GM12801 (cell line): ENCODE data around the gene KRCC1.

Experiments used
- TF ChIP-seq, protein P1 (sequence below): IDR thresholded peaks from one replicate; pipeline ENCODE4 v1.5.1; 2011; ENCODE audit warnings: control low read depth; ENCODE audit not compliant: insufficient read length; ENCODE audit errors: extremely low read depth

Gene KRCC1

DNA sequence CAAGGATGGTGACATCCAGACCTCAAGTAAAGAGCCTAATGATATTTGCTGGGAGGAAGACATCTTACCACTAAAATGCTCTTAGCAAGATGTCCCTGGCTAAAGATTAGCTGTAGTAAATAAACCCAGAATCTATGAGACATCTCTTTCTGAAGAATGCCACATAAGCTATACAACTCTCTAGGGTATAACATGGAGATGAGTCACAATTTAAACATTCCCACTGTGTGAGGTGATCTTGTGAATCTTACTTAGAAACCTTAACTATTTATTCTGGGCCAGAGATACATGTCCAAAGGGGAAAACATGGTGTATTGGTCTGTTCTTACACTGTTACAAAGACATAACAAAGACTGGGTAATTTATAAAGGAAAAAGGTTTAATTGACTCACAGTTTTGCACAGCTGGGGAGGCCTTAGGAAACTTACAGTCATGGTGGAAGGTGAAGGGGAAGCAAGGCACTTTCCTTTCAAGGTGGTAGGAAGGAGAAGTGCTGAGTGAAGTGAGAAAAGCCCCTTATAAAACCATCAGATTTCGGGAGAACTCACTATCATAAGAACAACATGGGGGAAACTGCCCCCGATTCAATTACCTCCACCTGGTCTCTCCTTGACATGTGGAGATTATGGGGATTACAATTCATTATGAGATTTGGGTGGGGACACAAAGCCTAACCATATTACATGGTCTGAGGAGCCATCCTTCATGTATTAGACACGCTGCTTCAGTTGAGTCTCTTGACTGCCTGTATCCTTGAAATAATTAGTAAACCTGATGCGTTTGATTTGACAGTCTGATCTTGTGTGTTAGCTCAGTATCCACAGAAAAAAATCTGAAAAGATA is 17.1 kb downstream of the KRCC1 start:
- TF ChIP-seq, protein P1, sequence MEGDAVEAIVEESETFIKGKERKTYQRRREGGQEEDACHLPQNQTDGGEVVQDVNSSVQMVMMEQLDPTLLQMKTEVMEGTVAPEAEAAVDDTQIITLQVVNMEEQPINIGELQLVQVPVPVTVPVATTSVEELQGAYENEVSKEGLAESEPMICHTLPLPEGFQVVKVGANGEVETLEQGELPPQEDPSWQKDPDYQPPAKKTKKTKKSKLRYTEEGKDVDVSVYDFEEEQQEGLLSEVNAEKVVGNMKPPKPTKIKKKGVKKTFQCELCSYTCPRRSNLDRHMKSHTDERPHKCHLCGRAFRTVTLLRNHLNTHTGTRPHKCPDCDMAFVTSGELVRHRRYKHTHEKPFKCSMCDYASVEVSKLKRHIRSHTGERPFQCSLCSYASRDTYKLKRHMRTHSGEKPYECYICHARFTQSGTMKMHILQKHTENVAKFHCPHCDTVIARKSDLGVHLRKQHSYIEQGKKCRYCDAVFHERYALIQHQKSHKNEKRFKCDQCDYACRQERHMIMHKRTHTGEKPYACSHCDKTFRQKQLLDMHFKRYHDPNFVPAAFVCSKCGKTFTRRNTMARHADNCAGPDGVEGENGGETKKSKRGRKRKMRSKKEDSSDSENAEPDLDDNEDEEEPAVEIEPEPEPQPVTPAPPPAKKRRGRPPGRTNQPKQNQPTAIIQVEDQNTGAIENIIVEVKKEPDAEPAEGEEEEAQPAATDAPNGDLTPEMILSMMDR: no peak

DNA sequence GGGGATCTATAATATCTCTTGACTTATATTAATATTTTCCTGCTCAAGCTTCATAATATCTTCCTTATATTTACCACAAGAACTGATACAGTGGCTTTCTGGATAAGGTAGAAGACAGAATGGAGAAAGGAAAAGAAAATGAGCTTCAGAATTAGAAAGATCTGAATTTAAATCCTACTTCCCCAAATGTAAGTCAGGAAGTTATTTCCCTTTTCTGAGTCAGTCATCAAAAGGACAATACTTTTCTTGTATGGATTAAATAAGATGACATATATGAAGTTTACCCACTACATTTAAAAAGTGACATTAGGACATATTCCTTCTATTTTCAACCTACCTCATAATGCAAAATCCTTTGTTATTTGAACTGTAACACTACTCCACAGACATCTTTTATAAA is 19.0 kb downstream of the KRCC1 start:
- TF ChIP-seq, protein P1: no peak

GRCh38 chr2:88036182-88036581 is 19.4 kb downstream of the KRCC1 start:
- TF ChIP-seq, protein P1: no peak

- TF ChIP-seq, protein P1: no peak
These were observed 23.4 kb downstream of the KRCC1 start for GRCh38 chr2:88032070-88032702.

- TF ChIP-seq, protein P1: no peak
These were observed 26.7 kb downstream of the KRCC1 start for GRCh38 chr2:88028931-88029330.

GRCh38 chr2:88027697-88028389 is 27.7 kb downstream of the KRCC1 start:
- TF ChIP-seq, protein P1: no peak

DNA sequence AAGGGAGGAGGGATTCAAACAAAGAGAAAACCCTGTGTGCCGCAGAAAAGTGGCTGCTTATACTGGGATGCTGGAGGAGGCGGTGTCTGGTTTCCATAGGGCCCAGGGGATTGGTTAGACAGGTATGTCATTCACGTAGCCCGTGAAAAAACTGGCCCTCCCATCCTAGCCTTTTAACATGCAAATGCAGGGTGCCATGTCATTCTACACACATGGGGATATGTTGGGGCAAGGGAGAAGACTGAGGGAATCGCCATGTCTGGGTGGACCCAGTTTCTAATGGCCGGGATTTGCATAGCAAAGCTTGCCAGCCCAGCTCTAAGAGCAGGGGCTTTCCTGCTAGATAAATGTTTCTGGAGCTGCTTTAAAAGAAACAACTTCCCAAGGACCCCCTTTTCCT is 31.1 kb downstream of the KRCC1 start:
- TF ChIP-seq, protein P1: no peak
